GM18526 (cell line): ENCODE data around the gene LBP.

Experiments used
- POLR2A ChIP-seq: IDR thresholded peaks from 3 replicates; pipeline ENCODE4 v1.6.1; 2011; ENCODE audit not compliant: insufficient read length; ENCODE audit errors: extremely low read depth

The LBP gene

GRCh38 chr20:38338849-38339520 is 7.3 kb upstream of the LBP start:
- no peak for TF ChIP-seq POLR2A

- TF ChIP-seq POLR2A, result no peak
Measured at GRCh38 chr20:38339997-38340396, 6.3 kb upstream of the LBP start.

GRCh38 chr20:38340693-38341092 is 5.6 kb upstream of the LBP start:
- no peak for TF ChIP-seq POLR2A

GRCh38 chr20:38342216-38342615 is 4.1 kb upstream of the LBP start:
- TF ChIP-seq POLR2A, result no peak

- no peak for TF ChIP-seq POLR2A
Measured at GRCh38 chr20:38342713-38343310, 3.5 kb upstream of the LBP start.

GRCh38 chr20:38343311-38344106 is 2.8 kb upstream of the LBP start:
- TF ChIP-seq POLR2A, result no peak

GRCh38 chr20:38344107-38344701 is 2.1 kb upstream of the LBP start:
- no peak for TF ChIP-seq POLR2A

GRCh38 chr20:38345643-38346042 is 639 bp upstream of the LBP start:
- no peak for TF ChIP-seq POLR2A

GRCh38 chr20:38346741-38347140 is 459 bp downstream of the LBP start:
- TF ChIP-seq POLR2A, result no peak

- no peak for TF ChIP-seq POLR2A
Measured at GRCh38 chr20:38349856-38350255, 3.6 kb downstream of the LBP start.

GRCh38 chr20:38350879-38351775 is 4.8 kb downstream of the LBP start:
- no peak for TF ChIP-seq POLR2A

- TF ChIP-seq POLR2A, result no peak
Measured at GRCh38 chr20:38353316-38353715, 7.0 kb downstream of the LBP start.

GRCh38 chr20:38354227-38354626 is 7.9 kb downstream of the LBP start:
- TF ChIP-seq POLR2A, result no peak

- TF ChIP-seq POLR2A, result no peak
Measured at GRCh38 chr20:38355161-38356012, 9.1 kb downstream of the LBP start.
